WTC11 (cell line): ENCODE measurements around the gene C1QTNF8. TPM values are rescaled to one million over a fixed set of nuclear protein-coding genes. Genes with fewer than 3 reads are reported as not detected.
"Not testable (repeated sequence)": the region's sequence is repeated elsewhere in the genome, so short reads cannot be mapped to it uniquely, and the experiment has no call there.

Source experiments
- ATAC-seq: fragments of 200-7000 bp; cut with Tn5 transposase; 2 replicates; pipeline ENCODE4 v1.10.0; 2021; ENCODE audit warnings: mild to moderate bottlenecking, moderate library complexity
- CTCF ChIA-PET: fragments of 300-600 bp; sonication (Branson Sonifier 250); formaldehyde crosslinking; loops from one replicate; lab custom pipeline; 2021; ENCODE audit warnings: antibody characterized with exemption; lab: Charles Lee
- POLR2A ChIA-PET: fragments of 350-600 bp; sonication (Branson Sonifier 250); formaldehyde crosslinking; loops from one replicate; lab custom pipeline; 2021; ENCODE audit warnings: antibody characterized with exemption; lab: Charles Lee
- DNase-seq: peaks from one replicate; pipeline ENCODE4 v3.0.0; 2021; ENCODE audit warnings: low spot score
- H3K27ac Mint-ChIP-seq: 2 replicates; pipeline ENCODE4 v1.8.0; 2021; ENCODE audit warnings: mixed read lengths
- H3K27me3 Mint-ChIP-seq: 2 replicates; pipeline ENCODE4 v1.8.0; 2021; ENCODE audit warnings: low read depth, mild to moderate bottlenecking, moderate library complexity, mixed read lengths
- H3K36me3 Mint-ChIP-seq: 2 replicates; pipeline ENCODE4 v1.8.0; 2021; ENCODE audit warnings: mixed read lengths
- H3K4me1 Mint-ChIP-seq: 2 replicates; pipeline ENCODE4 v1.8.0; 2022; ENCODE audit warnings: mixed read lengths
- H3K4me3 Mint-ChIP-seq: 2 replicates; pipeline ENCODE4 v1.8.0; 2021; ENCODE audit warnings: mild to moderate bottlenecking, moderate library complexity, mixed read lengths
- H3K9me3 Mint-ChIP-seq: 2 replicates; pipeline ENCODE4 v1.8.0; 2021; ENCODE audit warnings: mixed read lengths
- CBFB ChIP-seq: sonication (generic); formaldehyde crosslinking; IDR thresholded peaks from 2 replicates; pipeline ENCODE4 v1.8.1; 2022; ENCODE audit warnings: mild to moderate bottlenecking, low read depth, missing genetic modification reagents
- FOXJ3 ChIP-seq: sonication (generic); formaldehyde crosslinking; IDR thresholded peaks from 2 replicates; pipeline ENCODE4 v1.9.0; 2021; ENCODE audit warnings: missing genetic modification reagents, mild to moderate bottlenecking, borderline replicate concordance
- NFE2L1 ChIP-seq: sonication (generic); formaldehyde crosslinking; IDR thresholded peaks from 2 replicates; pipeline ENCODE4 v1.8.1; 2023; ENCODE audit warnings: missing genetic modification reagents
- PRDM15 ChIP-seq: sonication (generic); formaldehyde crosslinking; IDR thresholded peaks from 2 replicates; pipeline ENCODE4 v1.8.0; 2022; ENCODE audit warnings: missing genetic modification reagents
- ZNF512 ChIP-seq: sonication (generic); formaldehyde crosslinking; IDR thresholded peaks from 2 replicates; pipeline ENCODE4 v1.8.1; 2022; ENCODE audit warnings: missing genetic modification reagents, borderline replicate concordance
- total RNA-seq: library from RNA; stranded (reverse); gene quantifications from 3 replicates; pipeline ENCODE4 v1.2.3, GENCODE V29; 2021
- TF ChIP-seq, protein P1 (sequence below): sonication (generic); formaldehyde crosslinking; IDR thresholded peaks from 2 replicates; pipeline ENCODE4 v1.8.1; 2022; ENCODE audit warnings: low read depth, mild to moderate bottlenecking, moderate library complexity, missing genetic modification reagents, borderline replicate concordance

C1QTNF8 gene
- total RNA-seq, 1 experiment from 2014 or later: 0.13 TPM

DNA sequence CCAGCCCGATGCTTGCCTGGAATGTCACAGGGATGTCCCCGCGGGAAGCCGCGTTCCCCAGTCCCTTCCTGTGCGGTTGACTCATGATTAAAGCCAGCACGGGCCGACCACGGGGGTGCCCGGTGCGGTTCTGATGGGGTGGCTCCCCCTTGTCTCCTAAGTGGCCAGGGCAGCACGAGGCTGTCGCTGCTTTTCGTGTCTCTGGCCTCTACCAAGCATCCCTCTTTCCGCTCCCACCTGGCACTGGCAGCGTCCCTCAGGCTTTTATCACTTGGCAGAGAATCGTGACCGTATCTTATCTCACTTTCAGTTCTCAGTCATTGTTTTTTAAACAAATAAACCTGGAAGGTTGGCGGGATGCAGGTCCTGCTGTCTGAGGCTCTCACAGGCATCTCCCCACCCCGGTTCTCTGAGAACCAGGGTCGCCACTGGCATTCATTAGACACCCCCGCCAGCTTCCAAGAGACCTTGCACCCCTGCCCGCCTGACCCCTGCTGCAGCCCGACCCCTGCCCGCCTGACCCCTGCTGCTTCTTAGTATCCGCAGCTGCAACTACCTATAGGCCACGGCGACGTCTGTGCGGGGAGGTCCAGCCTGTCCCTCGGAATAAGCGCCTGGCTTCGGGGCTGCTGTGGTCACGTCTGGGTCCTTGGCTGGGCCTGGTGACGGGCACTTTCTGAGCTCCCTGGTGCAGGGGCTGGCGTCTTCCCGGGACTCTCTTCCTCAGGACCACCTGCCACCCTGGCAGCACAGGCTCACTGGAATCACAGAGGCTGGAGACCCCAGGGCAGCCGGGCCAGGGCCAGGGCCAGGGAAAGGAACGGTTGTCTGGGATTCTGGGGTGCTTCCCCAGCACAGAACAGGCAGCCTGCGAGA is 7.5 kb downstream of the C1QTNF8 start (continued):
- TF ChIP-seq PRDM15 (CRISPR knock-in tag): no peak

- DNase-seq, H3K27ac Mint-ChIP-seq, H3K4me1 Mint-ChIP-seq, ATAC-seq, H3K4me3 Mint-ChIP-seq, H3K36me3 Mint-ChIP-seq, POLR2A ChIA-PET, H3K27me3 Mint-ChIP-seq: not testable (repeated sequence)
- CTCF ChIA-PET: interaction anchor here (1.0 kb wide), 1 partner anchor 29 kb away, joined by 3 read pairs; no protein-coding TSS in a partner anchor
- peaks cover 13% of the 10 kb centered on the region for H3K9me3 Mint-ChIP-seq
Observed at GRCh38 chr16:1086443-1086842, 9.6 kb downstream of the C1QTNF8 start.

- Mint-ChIP-seq H3K27ac (no peak overlapping the region), H3K4me3 (no peak overlapping the region), H3K27me3 (0 out of 2 replicates have a peak, but pooled peaks cover 8% of the 10 kb centered on the region), H3K36me3 (peaks cover 10% of the 10 kb centered on the region), H3K9me3 (peaks cover 13% of the 10 kb centered on the region), H3K4me1 (no peaks in the 10 kb centered on the region)
- ChIA-PET CTCF (interaction anchor here (1.0 to 1.3 kb wide), 2 partner anchors 10 to 28 kb away, joined by 4 to 5 read pairs; no protein-coding TSS in a partner anchor), POLR2A (no interaction called here)
- TF ChIP-seq PRDM15 (CRISPR knock-in tag) (no peak), NFE2L1 (CRISPR knock-in tag) (no peak), ZNF512 (CRISPR knock-in tag) (no peak), FOXJ3 (CRISPR knock-in tag) (no peak), CBFB (no peak)
- TF ChIP-seq, protein P1, sequence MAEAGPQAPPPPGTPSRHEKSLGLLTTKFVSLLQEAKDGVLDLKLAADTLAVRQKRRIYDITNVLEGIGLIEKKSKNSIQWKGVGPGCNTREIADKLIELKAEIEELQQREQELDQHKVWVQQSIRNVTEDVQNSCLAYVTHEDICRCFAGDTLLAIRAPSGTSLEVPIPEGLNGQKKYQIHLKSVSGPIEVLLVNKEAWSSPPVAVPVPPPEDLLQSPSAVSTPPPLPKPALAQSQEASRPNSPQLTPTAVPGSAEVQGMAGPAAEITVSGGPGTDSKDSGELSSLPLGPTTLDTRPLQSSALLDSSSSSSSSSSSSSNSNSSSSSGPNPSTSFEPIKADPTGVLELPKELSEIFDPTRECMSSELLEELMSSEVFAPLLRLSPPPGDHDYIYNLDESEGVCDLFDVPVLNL (CRISPR knock-in tag): no peak
- ATAC-seq (no peak), DNase-seq (no peak)
Observed at GRCh38 chr16:1084971-1085370, 11.1 kb downstream of the C1QTNF8 start.
